IMR-90 (cell line): ENCODE measurements around the gene RNF128.

ENCODE experiments used
- CTCF ChIP-seq: conservative IDR thresholded peaks from 2 replicates; pipeline ENCODE4 v1.5.1; 2012; ENCODE audit warnings: mild to moderate bottlenecking, low read depth, low read length, improper control_type of control experiment
- ELK1 ChIP-seq: fragments of 150-350 bp; IDR thresholded peaks from 2 replicates; pipeline ENCODE4 v1.6.1; 2016; ENCODE audit warnings: low read depth, mild to moderate bottlenecking, low read length, moderate library complexity, borderline replicate concordance
- MAFK ChIP-seq: IDR thresholded peaks from 2 replicates; pipeline ENCODE4 v1.6.1; 2012; ENCODE audit warnings: low read depth, low read length, improper control_type of control experiment
- NFE2L2 ChIP-seq: fragments of 150-350 bp; IDR thresholded peaks from 2 replicates; pipeline ENCODE4 v1.6.1; 2016; ENCODE audit warnings: low read depth, mild to moderate bottlenecking, low read length
- POLR2A ChIP-seq: IDR thresholded peaks from 2 replicates; pipeline ENCODE4 v1.6.1; 2012; ENCODE audit warnings: mild to moderate bottlenecking, low read depth, low read length
- RAD21 ChIP-seq: IDR thresholded peaks from 2 replicates; pipeline ENCODE4 v1.6.1; 2012; ENCODE audit warnings: low read length, improper control_type of control experiment

GRCh38 chrX:106706466-106706865, 20.0 kb upstream of the RNF128 start:
- TF ChIP-seq CTCF: no peak
- TF ChIP-seq MAFK: no peak
- no peak for TF ChIP-seq POLR2A
- no peak for TF ChIP-seq NFE2L2
- TF ChIP-seq RAD21: no peak
- no peak for TF ChIP-seq ELK1
